Adrenal gland (tissue), 12 donors: ENCODE data around the gene ADORA1. TPM values are rescaled to one million over a fixed set of nuclear protein-coding genes. Genes with fewer than 3 reads are reported as not detected.
A peak's percentile ranks its signal among the peaks of the same experiment; 100 is the strongest.

Source experiments
- DNase-seq, 7 donors: peaks; one replicate each; pipeline ENCODE4 v3.0.0-alpha.2; 2019 to 2020
- H3K27ac ChIP-seq, 5 donors: fragments of 200-600 bp; sonication (generic) in 4 of 5; 1 replicate in 3 of 5; 2 replicates in 2 of 5; pipeline versions ENCODE4 v1.5.1 to v1.8.0; 2016 to 2020; ENCODE audit warnings: mild to moderate bottlenecking in 1 of 5
- H3K27me3 ChIP-seq: fragments of 200-600 bp; 2 replicates; pipeline ENCODE4 v1.8.0; 2021
- H3K36me3 ChIP-seq, 2 donors: fragments of 200-600 bp; replicated peaks in 1 of 2; 1 replicate in 1 of 2; 2 replicates in 1 of 2; pipeline versions ENCODE4 v1.5.1 to v1.8.0; 2018 to 2022
- H3K4me1 ChIP-seq, 2 donors: fragments of 200-600 bp; replicated peaks in 1 of 2; 1 replicate in 1 of 2; 2 replicates in 1 of 2; pipeline versions ENCODE4 v1.5.1 to v1.8.0; 2018 to 2021
- H3K4me3 ChIP-seq, 4 donors: fragments of 200-600 bp; sonication (generic) in 3 of 4; one replicate each; pipeline ENCODE4 v1.5.1; 2016 to 2018
- H3K9me3 ChIP-seq, 3 donors: fragments of 200-600 bp; sonication (generic) in 1 of 3; replicated peaks in 1 of 3; 1 replicate in 2 of 3; 2 replicates in 1 of 3; pipeline versions ENCODE4 v1.5.1 to v1.8.0; 2016 to 2021
- POLR2A ChIP-seq, 2 donors: fragments of 450-650 bp; IDR thresholded peaks; one replicate each; pipeline ENCODE4 v1.6.1; 2017; ENCODE audit warnings: antibody characterized with exemption in 2 of 2, mild to moderate bottlenecking in 2 of 2, moderate library complexity in 1 of 2
- WGBS, 4 donors: extraction: QIAGEN DNeasy Blood & Tissue Kit in 2 of 4; methylation state at CpG; one replicate each; pipeline versions ENCODE4 v1.1.5 to v1.1.7; 2013 to 2017; 5-methylcytosine and 5-hydroxymethylcytosine counted together
- intact Hi-C, 2 donors: fragments of 100-400 bp; cut with DNase I; formaldehyde crosslinking; loops; one replicate each; pipeline versions ENCODE4 v1.14.1 to v1.15.0; 2022 to 2023
- polyA plus RNA-seq, 3 donors: library from polyadenylated mRNA; stranded (reverse); fragments of 200-250 nt in 2 of 3; fragments of 350-450 nt in 1 of 3; fragmentation: Illumina TruSeq in 1 of 3; extraction: RNeasy Lipid Tissue Mini Kit (QIAGEN cat#74804) in 1 of 3; gene quantifications; one replicate each; pipeline ENCODE4 v1.2.3, GENCODE V29; 2013 to 2014
- total RNA-seq, 9 donors: library from RNA; depleted of rRNA in 4 of 9; stranded (reverse); fragments of >200 nt in 4 of 9; fragments of 120-200 nt in 1 of 9; fragmentation: NEBNext Ultra II Directional in 1 of 9; extraction: Animal tissue kit (Norgen Biotek cat#: 25700) in 1 of 9; gene quantifications; one replicate each; pipeline versions ENCODE4 v1.1.0 to v1.2.4, GENCODE V29; 2013 to 2023
- TF ChIP-seq, protein P1 (sequence below), 6 experiments: fragments of 450-650 bp in 4 of 6; fragments of 200-600 bp in 2 of 6; sonication (generic) in 1 of 6; IDR thresholded peaks; 1 replicate in 5 of 6; 2 replicates in 1 of 6; pipeline versions ENCODE4 v1.5.1 to v1.8.0; 2016 to 2021; ENCODE audit warnings: antibody characterized with exemption in 6 of 6, mild to moderate bottlenecking in 2 of 6, moderate library complexity in 1 of 6
- donor health status: healthy with polysubstance abuse.
- donor health status: Bipolar disorder and iron deficiency.
- donor health status: DM: yes; HTN: yes; CAD: no.
- donor health status: DM: no; HTN: no; CAD: no.
- donor health status: DM: no; HTN: no; CAD: no.
- donor health status: DM: yes; HTN: yes; CAD: no.

The ADORA1 gene
- total and polyA plus RNA-seq, 12 donors, result 0.14 to 1.7 (median 0.59) TPM

DNA sequence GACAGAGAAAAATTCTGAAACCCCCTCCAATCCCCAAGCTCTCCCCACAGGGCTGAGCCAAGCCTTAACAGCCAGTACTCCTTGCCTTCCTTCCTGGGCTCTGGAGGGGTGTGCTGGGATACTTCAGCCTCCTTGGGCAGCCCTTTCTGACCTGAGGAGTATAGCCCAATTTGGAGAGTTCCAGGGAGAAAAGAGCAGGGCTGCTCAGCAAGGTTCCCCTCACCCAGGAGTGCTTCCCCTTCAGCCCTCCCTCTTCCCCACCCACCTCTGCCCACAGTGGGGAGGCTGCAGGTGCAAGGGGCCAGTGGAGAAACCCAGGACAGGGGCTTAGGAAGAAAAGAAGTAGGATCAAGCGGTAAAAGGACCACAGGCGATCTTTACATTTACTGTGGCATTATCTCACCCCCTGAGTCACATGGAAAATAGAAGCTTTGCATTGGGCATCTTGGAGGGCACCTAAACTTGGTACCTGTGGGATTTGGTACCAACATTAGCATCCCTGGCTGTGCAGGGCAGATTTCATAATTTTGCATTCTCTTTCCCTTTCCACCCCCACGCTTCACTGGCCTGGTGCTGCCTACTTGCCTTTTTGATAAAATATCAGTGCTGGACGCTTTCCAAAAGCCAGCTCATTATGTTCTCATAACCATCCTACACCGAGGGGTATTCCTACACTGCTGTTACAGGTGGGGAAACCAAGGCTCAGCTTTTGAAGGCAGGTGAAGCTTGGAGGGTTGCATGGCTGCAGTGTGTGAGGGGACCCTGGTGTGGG lies 2.8 kb upstream of the ADORA1 start:
- peaks cover 41% of the 10 kb centered on the region for H3K27me3 ChIP-seq
- TF ChIP-seq, protein P1, sequence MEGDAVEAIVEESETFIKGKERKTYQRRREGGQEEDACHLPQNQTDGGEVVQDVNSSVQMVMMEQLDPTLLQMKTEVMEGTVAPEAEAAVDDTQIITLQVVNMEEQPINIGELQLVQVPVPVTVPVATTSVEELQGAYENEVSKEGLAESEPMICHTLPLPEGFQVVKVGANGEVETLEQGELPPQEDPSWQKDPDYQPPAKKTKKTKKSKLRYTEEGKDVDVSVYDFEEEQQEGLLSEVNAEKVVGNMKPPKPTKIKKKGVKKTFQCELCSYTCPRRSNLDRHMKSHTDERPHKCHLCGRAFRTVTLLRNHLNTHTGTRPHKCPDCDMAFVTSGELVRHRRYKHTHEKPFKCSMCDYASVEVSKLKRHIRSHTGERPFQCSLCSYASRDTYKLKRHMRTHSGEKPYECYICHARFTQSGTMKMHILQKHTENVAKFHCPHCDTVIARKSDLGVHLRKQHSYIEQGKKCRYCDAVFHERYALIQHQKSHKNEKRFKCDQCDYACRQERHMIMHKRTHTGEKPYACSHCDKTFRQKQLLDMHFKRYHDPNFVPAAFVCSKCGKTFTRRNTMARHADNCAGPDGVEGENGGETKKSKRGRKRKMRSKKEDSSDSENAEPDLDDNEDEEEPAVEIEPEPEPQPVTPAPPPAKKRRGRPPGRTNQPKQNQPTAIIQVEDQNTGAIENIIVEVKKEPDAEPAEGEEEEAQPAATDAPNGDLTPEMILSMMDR (IDR thresholded peaks at IDR 0.05), result no peak
- no peak for TF ChIP-seq POLR2A (IDR thresholded peaks at IDR 0.05)
- WGBS, 4 donors, result 43 to 56% (median 53%) methylated on average over 5 of the region's 5 CpGs
- intact Hi-C loops, result no loop called here
- H3K27ac ChIP-seq, result no peak overlapping the region
- H3K36me3 ChIP-seq, result no peaks in the 10 kb centered on the region
- H3K4me3 ChIP-seq, result no peak overlapping the region
- H3K9me3 ChIP-seq, result no peaks in the 10 kb centered on the region
- DNase-seq, result peak in 3 of 7 donors; percentile 21 to 37 (median 33)
- H3K4me1 ChIP-seq, result peaks cover 14 to 28% of the 10 kb centered on the region in 2 donors

DNA sequence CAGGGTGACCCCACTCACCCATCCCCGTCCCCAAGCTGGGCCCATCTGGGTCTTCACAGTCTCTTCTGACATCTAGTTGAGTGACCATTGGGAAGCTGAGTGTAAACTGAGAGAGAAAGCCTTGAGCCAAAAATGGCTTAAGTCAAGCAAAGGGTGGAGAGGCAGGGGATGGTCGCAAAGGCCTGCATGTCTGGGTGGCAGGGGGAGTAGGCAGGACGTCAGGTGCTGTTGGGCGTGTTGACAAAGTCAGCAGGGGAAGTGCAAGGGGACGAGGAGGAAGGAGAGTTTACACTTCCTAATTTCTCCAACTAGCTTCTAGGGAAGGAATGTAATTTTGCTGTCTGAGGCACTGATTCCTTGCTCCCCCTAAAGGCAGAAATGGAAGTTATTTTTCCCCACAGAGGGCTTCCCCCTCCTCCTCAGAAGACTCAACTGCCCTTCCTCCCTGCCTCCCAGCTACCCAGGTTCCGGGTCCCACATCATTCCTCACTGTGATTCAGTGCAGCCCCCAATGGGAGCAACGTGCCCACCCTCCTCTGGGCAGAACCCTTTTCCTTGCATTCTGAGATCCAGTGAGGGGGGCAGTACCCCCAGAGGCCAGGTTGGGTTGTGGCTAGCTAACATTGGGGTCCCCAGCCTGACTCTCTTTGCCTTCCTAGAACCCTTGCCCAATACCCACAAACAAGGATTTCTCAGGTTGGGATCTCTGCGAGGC lies 1.2 kb upstream of the ADORA1 start:
- TF ChIP-seq, protein P1 (IDR thresholded peaks at IDR 0.05), result peak in 5 of 6 experiments; percentile 17 to 41 (median 20)
- TF ChIP-seq POLR2A (IDR thresholded peaks at IDR 0.05), result no peak
- peaks cover 14 to 28% of the 10 kb centered on the region in 2 donors for H3K4me1 ChIP-seq
- no peak overlapping the region for H3K4me3 ChIP-seq
- DNase-seq, result peak in 1 of 7 donors; percentile 44
- H3K27ac ChIP-seq, result no peak overlapping the region
- intact Hi-C loops, result no loop called here
- peaks cover 28% of the 10 kb centered on the region for H3K27me3 ChIP-seq
- no peaks in the 10 kb centered on the region for H3K9me3 ChIP-seq
- WGBS, 4 donors, result 32 to 45% (median 44%) methylated on average over 7 to 8 of the region's 8 CpGs
- H3K36me3 ChIP-seq, result no peaks in the 10 kb centered on the region

GRCh38 chr1:203126866-203127665 lies 460 bp upstream of the ADORA1 start:
- Histone ChIP-seq H3K36me3 (no peaks in the 10 kb centered on the region), H3K27ac (no peak overlapping the region), H3K4me3 (peak overlapping the region in 1 of 4 donors; percentile 35), H3K4me1 (peaks cover 14 to 28% of the 10 kb centered on the region in 2 donors), H3K9me3 (no peaks in the 10 kb centered on the region), H3K27me3 (peaks cover 24% of the 10 kb centered on the region)
- TF ChIP-seq, protein P1 (IDR thresholded peaks at IDR 0.05), result no peak
- TF ChIP-seq POLR2A (IDR thresholded peaks at IDR 0.05), result no peak
- WGBS, 4 donors, result 25 to 33% (median 25%) methylated on average over 8 to 12 of the region's 12 CpGs
- peak in 1 of 7 donors; percentile 13 for DNase-seq
- intact Hi-C loops, result no loop called here

DNA sequence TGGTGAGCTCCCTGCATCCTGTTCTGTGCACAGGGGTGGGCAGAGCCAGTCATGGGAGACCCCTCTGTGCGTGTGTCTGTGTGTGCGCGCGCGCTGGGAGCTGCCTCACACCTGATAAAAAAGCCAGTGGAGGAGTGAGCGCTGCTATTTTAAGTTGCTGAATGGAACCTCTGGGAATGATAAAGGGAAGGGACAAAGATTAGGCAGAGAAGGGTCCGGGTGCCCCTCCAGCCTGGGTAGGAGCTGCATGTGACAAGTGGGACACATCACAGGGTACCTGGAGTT lies 847 bp downstream of the ADORA1 start:
- H3K9me3 ChIP-seq, result no peaks in the 10 kb centered on the region
- H3K27ac ChIP-seq, result no peak overlapping the region
- H3K36me3 ChIP-seq, result no peaks in the 10 kb centered on the region
- DNase-seq, result no peak
- H3K4me3 ChIP-seq, result peak overlapping the region in 1 of 4 donors; percentile 35
- TF ChIP-seq POLR2A (IDR thresholded peaks at IDR 0.05), result no peak
- TF ChIP-seq, protein P1 (IDR thresholded peaks at IDR 0.05), result no peak
- intact Hi-C loops, result no loop called here
- H3K27me3 ChIP-seq, result peaks cover 12% of the 10 kb centered on the region
- WGBS, 4 donors, result 33 to 54% (median 43%) methylated on average over 1 to 7 of the region's 7 CpGs
- peaks cover 14 to 28% of the 10 kb centered on the region in 2 donors for H3K4me1 ChIP-seq
